ENCODE data around the gene ERBIN.
"Not testable (repeated sequence)": the region's sequence is repeated elsewhere in the genome, so short reads cannot be mapped to it uniquely, and the experiment has no call there.

GRCh38 chr5:66061320-66061719 is 134.9 kb downstream of the ERBIN start:
- TF ChIP-seq CTCF, POLR2A (IDR thresholded peaks at IDR 0.05): not testable (repeated sequence)
